Femur (tissue), 1 donor: ENCODE results near the gene ACOT2.

Experiments used
- DNase-seq: peaks from one replicate; pipeline ENCODE4 v3.0.0-alpha.2; 2017

The ACOT2 gene

DNA sequence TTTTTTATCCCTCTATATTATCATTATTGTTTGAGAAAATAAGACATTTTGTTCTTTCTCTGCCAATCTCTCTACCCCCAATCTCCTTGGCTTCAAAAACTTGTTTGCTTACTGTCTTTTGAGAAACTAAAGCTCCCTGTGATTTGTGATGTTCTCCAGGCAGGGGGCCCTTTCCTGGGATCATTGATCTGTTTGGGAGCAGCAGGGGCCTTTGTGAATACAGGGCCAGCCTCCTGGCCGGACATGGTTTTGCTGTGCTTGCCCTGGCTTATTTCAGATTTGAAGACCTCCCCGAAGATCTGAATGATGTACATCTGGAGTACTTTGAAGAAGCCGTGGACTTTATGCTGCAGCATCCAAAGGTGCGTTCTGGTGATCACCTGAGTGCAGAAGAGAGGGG lies 47.8 kb downstream of the ACOT2 start:
- no peak for DNase-seq

- no peak for DNase-seq
Measured at GRCh38 chr14:73619524-73619923, 50.5 kb downstream of the ACOT2 start.

DNA sequence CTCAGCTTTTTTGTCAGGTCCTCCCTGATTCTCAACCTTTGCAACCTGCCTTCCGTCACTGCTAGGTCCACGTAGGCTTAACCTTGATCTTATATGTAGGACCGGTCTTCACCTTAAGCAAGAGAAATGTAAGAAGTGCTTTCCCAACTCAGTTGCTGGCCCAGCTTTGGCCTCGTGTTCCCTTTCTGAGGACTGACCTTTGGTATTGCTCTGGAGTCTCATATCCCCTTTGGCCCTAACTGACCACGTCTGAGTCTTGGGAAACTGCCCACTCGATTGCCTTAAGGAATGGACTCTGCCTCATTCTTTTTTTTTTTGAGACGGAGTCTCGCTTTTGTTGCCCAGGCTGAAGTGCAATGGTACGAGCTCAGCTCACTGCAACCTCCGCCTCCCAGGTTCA lies 51.3 kb downstream of the ACOT2 start:
- DNase-seq = no peak

DNA sequence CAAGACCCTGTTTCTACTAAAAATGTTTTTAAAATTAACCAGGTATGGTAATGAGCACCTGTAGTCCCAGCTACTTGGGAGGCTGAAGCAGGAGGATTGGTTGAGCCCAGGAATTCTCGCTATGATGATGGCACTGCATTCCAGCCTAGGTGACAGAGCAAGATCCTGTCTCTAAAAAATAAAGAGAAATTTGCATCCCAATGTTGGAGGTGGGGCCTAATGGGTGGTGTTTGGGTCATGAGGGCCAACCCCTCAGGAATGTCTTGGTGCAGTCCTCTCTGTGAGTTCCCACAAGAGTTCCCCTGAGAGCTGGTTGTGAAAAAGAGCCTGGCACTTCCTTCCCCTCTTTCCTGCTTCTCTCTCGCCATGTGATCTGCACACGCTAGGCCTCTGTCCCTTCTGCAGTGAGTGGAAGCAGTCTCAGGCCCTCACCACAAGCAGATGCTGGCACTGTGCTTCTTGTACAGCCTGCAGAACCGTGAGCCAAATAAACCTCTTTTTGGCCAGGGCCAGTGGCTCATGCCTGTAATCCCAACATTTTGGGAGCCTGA lies 54.6 kb downstream of the ACOT2 start:
- DNase-seq = no peak
